HT-29 (cell line): ENCODE measurements around the gene AFM. TPM values are rescaled to one million over a fixed set of nuclear protein-coding genes. Genes with fewer than 3 reads are reported as not detected.

ENCODE experiments used
- DNase-seq: peaks from one replicate; pipeline ENCODE4 v3.0.0-alpha.2; 2015; ENCODE audit warnings: low spot score
- total RNA-seq: library from RNA; depleted of rRNA; stranded (reverse); fragments of >200 nt; shearing (Covaris generic); gene quantifications from 2 replicates; pipeline ENCODE4 v1.2.3, GENCODE V29; 2014

AFM gene
- total RNA-seq, 1 experiment from 2014 or later = not detected

DNA sequence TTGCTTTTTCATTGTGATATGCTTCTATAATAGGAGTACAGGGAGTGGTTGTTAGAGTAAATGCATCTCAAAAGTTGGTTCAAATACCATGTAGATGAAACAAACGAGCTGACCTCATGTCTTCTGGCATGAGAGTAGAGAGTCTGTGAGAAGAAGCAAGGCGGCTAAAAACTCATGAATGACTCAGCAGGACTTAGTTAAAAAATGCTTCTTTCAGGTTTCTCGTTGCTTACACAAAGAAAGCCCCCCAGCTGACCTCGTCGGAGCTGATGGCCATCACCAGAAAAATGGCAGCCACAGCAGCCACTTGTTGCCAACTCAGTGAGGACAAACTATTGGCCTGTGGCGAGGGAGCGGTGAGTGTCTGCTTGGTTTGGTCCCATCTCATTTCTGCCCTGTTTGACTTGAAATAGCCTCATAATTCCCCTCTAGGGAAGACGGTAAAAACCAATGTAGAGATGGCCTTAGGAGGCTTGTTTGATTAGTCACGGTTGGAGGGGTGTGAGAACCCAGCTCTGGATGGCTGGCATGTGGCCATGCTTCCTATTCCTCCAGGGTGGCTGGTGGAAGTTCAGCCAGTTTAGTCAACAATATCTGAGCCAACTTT is 31.0 kb upstream of the AFM start:
- no peak for DNase-seq

DNA sequence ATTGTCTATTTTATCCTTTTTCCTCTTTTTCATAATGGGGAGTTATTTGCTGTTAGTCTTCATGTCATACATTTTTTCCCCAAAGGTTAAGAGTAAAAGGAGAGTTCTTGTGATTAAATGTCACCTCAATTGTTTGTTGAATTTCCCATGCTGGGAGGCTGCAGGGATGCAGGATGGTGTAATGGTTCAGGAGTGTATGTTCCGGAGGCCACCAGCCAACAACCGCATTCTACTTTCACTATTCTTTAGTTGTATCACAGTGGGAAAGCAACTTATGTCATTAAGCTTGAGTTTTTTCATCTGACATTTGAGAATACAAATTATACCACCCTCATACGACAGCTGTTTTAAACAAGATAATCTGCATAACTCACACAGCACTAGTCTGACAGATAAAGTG is 30.1 kb upstream of the AFM start:
- no peak for DNase-seq

DNA sequence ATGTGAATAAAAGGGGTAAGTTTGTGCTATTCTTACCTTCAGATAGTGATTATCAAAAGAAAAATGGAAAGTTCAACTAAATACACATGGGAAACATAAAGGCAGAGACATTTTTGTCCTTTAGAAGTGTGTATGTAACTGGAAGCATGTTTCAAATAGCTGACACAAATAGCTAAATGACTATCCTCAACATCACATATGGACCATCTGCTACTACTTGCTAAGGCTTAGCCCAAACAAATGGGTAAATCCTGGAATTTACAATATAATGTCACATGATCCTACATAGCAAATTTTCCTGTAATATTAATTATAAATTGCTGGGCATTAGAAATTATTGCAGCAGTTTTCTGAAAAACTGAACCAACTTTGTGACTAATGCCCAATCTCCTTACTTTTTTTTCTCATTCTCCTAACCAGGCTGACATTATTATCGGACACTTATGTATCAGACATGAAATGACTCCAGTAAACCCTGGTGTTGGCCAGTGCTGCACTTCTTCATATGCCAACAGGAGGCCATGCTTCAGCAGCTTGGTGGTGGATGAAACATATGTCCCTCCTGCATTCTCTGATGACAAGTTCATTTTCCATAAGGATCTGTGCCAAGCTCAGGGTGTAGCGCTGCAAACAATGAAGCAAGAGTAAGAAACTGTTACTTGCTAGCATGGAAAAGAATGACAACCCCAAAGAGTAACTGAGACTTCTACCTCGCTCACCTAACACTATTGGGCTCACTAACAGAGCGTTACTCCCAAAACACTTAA is 29.4 kb upstream of the AFM start:
- DNase-seq = no peak

DNA sequence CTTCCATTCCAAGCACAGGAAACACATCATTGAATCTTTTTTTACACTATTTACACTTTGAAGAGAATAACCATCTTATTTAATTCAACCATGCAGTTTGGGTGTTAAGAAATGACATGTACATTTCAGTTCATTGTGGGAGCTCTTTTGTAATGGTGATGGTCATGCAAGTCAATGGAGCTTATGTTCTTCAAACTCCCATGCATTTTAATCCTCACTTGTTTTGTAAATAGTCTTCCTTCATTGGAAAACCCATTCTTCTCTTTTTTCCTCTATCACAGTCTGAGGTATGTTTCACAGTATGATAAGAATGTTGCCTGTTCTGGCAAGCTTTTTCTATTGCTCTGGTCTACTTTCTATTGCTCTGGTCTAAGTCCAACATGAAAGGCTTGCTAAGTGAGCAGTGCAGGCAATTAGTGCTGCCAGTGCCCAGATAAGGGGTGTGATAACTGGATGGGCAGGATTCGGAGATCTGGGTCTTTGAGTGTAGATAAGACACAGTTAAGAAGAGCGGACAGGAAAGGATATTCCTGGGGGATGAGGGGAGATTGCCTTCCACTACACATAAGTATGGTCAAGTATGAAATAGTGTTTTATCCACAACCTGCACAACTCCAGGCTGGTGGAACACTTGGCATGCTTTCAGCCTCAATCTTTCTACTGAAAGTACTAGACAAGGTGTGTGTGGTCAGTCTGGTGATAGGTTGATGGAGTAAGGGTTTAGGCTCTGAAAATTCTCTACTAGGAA is 28.4 kb upstream of the AFM start:
- no peak for DNase-seq

GRCh38 chr4:73453701-73454005 is 27.9 kb upstream of the AFM start:
- no peak for DNase-seq

DNA sequence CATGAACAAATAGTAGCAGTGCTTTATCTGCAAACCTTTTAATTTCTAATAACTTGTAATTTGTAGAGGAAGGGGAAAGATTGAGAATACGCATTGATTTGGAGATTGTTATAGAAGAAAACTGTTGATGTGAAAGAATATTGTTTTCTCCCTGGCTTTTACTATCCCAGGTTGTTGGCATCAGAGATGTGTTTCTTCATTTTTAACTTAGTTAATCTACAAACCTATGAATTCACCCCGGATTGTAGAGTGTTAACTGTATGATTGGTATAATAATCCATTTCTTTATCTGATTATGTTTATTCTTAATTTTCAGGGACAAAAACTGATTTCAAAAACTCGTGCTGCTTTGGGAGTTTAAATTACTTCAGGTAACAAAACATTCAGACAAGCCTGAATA is 26.6 kb upstream of the AFM start:
- no peak for DNase-seq

DNA sequence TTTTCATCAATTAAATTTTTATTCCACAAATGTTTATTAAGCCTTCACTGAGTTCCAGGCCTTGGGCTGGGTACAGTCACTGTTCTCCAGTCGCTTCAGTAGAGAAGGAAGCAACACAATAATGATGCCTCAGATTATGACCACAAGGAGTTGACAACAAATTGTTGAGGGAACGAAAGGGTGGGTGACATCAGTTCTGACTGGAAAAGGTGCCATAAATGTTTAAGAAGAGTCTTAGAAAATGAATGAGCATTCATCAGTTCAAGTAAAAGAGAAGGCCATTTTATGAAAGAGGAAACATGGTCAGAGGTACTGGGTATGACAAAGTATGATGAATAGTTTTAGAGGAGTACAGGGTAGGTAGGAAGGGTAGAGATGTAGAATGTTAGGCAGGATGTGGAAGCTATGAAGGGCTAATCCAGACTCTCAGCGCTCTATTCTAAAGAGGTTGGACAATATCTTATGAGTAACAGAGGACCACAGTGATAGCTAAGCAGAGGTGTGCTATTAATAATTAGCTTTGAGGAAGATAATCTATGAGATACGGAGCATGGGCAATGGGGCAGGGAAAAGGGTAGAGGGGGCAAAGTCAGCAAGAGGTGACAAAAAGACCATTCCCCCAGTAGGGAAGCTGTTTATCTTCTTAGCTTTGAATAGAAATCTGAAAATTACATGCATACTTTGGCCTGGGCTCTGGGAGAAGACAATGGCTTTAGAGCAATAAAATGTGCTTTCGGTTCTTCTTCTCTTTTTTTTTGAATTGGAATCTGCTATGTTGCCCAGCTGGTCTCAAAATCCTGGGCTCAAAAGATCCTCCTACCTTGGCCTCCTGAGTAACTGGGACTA is 25.1 kb upstream of the AFM start:
- DNase-seq = no peak

GRCh38 chr4:73458184-73459047 is 23.1 kb upstream of the AFM start:
- DNase-seq = no peak

DNA sequence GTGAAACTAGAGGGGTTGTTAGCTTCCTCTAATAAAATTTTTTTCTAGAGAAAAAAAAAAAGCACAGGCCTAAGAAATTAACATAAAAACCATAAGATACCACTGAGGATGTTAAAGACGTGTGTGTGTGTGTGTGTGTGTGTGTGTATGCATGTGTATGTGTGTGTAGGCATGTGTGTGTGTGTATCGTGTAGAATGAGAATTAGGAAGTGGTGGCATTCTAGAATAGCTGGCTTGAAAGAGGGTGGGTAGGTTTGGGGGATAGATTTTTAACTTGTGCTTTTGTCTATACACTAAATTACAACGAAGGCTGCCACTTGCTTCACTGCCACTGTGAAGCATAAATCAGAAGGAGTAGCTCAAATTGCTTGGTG is 22.5 kb upstream of the AFM start:
- DNase-seq = no peak

GRCh38 chr4:73460913-73461522 is 20.5 kb upstream of the AFM start:
- DNase-seq = no peak

GRCh38 chr4:73468170-73468569 is 13.4 kb upstream of the AFM start:
- no peak for DNase-seq

DNA sequence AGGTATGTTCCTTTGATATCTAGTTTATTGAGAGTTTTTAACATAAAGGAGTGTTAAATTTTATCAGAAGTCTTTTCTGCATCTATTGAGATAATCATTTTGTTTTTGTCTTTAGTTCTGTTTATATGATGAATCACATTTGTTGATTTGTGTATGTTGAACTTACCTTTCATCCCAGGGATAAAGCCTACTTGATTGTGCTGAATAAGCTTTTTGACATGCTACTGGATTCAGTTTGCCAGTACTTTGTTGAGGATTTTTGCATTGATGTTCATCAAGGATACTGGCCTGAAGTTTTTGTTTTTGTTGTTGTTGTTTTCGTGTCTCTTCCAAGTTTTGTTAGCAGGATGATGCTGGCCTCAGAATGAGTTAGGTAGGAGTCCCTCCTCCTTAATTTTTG is 10.8 kb upstream of the AFM start:
- no peak for DNase-seq

DNA sequence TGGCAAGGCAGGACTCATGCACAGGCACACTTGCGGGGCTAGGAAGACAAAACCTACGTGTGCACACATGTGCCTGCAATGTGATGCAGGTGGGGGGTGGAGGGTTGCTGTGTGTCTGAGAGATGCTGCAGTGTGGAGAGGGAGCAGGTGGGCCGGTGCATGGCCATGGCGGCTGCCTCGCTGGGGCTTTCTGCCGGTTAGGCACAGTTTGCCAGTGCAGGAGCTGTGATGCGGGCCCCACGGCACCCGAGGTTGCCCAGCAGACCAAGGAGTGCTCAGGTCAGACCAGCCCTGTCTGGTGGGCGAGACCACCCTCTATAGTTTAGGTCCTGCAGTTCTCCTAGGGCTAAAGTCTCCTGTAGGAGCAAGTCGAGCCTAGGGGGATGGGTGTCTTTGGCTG is 4.4 kb upstream of the AFM start:
- DNase-seq = no peak

GRCh38 chr4:73479323-73479722 is 2.2 kb upstream of the AFM start:
- no peak for DNase-seq

DNA sequence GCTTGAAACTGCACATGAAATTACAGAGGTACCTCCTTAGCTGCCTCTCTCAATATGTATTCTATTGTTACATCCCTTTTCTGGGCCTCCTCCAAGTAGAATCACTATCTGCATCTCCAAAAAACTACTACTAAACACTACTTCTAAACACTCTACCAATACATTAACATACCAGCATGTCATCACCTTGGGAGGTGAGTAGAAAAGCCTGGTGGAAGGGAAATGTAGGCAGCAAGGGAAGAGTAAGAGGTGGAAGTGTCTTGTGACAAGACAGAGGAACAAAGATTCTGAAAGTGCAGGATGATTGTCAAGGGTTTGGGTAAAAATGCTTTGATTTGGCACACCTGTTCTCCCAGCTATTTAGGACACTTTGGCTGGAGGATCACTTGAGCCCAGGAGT is 3.5 kb downstream of the AFM start:
- DNase-seq = no peak

DNA sequence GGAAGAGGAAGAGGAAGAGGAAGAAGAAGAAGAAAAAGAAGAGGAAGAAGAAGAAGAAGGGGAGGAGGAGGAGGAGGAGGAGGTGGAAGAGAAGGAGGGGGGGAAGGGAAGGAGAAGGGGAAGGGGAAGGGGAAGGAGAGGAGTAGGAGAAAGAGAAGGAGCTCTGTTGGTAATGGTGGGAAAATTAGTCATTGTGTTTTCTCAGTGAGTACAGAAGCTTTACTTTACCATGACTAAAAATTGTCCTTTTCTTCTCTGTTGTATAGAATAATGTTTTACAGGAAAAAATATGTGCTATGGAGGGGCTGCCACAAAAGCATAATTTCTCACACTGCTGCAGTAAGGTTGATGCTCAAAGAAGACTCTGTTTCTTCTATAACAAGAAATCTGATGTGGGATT is 4.1 kb downstream of the AFM start:
- DNase-seq = no peak

- no peak for DNase-seq
These were observed 5.0 kb downstream of the AFM start for GRCh38 chr4:73486497-73486896.

- no peak for DNase-seq
These were observed 5.7 kb downstream of the AFM start for GRCh38 chr4:73487233-73487632.

- DNase-seq = peak; percentile 12
These were observed 18.6 kb downstream of the AFM start for GRCh38 chr4:73499996-73500765.

GRCh38 chr4:73501664-73502265 is 20.2 kb downstream of the AFM start:
- DNase-seq = no peak
